ENCODE results near the gene RBFOX1.

RBFOX1 gene

DNA sequence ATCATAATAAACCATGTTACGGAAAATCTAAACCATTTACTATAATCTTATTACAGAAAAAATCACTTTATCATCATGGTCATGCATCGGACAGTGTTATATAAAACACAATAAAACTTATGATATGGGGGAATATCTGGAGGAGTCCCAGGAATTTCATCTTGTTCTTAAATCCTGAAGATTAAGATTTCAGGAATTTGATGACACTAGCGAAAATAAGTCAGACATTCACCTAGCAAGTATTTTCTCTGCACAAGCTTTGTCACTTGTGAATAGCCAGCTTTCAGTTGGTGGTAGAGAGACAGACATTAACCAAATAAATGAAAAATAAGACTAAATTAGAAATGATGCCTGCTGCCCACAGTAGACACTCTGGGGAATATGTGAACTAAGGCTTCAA lies 410.0 kb downstream of the RBFOX1 start:
- Mint-ChIP-seq H3K4me3 (no peak overlapping the region), H3K27ac (no peak overlapping the region), H3K9me3 (peaks cover 11% of the 10 kb centered on the region), H3K4me1 (no peaks in the 10 kb centered on the region), H3K27me3 (ENCODE audit: low read depth, poor library complexity) (no peaks in the 10 kb centered on the region), H3K36me3 (ENCODE audit: low read depth) (no peaks in the 10 kb centered on the region)
- TF ChIP-seq, protein P1, sequence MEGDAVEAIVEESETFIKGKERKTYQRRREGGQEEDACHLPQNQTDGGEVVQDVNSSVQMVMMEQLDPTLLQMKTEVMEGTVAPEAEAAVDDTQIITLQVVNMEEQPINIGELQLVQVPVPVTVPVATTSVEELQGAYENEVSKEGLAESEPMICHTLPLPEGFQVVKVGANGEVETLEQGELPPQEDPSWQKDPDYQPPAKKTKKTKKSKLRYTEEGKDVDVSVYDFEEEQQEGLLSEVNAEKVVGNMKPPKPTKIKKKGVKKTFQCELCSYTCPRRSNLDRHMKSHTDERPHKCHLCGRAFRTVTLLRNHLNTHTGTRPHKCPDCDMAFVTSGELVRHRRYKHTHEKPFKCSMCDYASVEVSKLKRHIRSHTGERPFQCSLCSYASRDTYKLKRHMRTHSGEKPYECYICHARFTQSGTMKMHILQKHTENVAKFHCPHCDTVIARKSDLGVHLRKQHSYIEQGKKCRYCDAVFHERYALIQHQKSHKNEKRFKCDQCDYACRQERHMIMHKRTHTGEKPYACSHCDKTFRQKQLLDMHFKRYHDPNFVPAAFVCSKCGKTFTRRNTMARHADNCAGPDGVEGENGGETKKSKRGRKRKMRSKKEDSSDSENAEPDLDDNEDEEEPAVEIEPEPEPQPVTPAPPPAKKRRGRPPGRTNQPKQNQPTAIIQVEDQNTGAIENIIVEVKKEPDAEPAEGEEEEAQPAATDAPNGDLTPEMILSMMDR (IDR thresholded peaks at IDR 0.05): no peak
- no peak for DNase-seq

DNA sequence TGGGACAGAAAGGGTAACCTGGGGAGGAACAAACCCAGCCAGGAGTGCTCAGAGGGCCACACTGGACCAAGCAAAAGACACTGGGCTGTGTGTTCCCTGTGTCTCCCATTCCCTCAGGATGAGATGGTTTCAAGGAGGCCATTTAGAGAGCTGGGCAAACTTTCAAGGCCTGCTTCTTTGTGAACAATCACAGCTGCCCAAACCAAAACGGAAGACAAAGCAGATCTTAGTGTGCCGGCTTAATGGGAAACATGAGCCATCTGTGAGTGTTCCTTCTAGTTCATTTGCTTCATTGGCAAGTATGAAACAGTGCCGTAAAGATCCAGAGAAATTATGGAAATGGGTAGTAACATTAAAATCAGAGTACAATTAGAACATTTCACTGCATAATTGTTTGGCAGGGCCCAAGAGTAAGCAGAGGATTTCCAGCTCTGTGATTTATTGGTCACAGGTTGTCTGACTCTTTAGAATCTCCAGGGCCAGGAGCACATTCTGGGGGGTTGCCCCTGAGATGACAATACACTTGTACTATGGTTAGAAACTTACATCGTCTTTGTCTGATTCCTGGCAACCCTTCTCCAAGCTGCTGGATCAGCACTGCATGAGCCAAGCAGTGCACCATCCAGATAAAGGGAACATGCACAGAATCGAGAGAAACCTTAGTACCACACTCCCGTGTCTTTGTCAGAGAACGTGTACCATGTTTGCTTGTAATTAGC lies 412.1 kb downstream of the RBFOX1 start:
- Mint-ChIP-seq H3K9me3 (peaks cover 3% of the 10 kb centered on the region), H3K4me1 (no peaks in the 10 kb centered on the region)

DNA sequence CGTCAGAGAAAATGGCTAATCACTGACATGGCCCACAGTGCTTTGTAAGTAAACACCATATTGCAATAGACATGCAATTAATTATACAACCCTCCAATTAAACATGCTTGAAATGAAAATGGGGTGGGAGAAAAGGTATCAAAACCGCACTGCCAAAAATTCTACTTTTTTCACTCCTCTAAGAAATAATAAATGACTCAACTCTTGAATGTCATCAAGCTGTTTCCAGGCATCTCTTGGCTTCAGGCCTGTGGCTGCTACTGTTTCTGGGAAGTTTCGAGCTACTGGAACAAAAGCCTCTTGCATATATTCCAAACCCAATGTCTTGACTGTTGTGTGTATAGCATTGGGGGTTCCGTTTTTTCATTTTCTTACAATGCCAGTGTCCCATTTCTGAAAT lies 412.6 kb downstream of the RBFOX1 start:
- no peaks in the 10 kb centered on the region for H3K4me1 Mint-ChIP-seq
- TF ChIP-seq, protein P1 (IDR thresholded peaks at IDR 0.05): no peak
- no peak for DNase-seq

More for the DNA sequence above, 412.1 kb downstream of the RBFOX1 start:
- no peak overlapping the region for H3K27ac Mint-ChIP-seq
- TF ChIP-seq, protein P1 (IDR thresholded peaks at IDR 0.05): no peak
- H3K36me3 Mint-ChIP-seq (ENCODE audit: low read depth): no peaks in the 10 kb centered on the region
- H3K4me3 Mint-ChIP-seq: no peak overlapping the region
- no peaks in the 10 kb centered on the region for H3K27me3 Mint-ChIP-seq (ENCODE audit: low read depth, poor library complexity)
- no peak for DNase-seq

DNA sequence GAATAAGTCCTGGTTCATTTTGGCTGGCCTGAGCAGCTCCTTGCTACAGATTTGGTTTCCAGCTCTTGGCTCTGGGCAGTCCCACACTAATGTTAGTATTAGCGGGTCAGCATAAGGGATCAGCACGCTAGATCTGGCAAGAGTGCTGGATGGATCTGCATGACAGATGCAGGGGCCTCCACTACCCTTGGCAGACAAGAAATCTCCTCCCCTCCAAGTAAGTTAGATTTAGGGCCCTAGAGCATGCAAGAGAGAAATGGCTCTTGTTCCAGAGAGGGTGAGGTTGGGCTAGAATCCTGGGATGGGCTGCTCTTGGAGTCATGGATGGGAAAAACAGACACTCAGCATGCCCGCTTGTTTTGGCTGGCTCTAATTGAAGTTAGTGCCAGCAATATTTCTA lies 414.3 kb downstream of the RBFOX1 start:
- no peaks in the 10 kb centered on the region for H3K27me3 Mint-ChIP-seq (ENCODE audit: low read depth, poor library complexity)
- H3K36me3 Mint-ChIP-seq (ENCODE audit: low read depth): no peaks in the 10 kb centered on the region
- no peaks in the 10 kb centered on the region for H3K4me1 Mint-ChIP-seq
- H3K9me3 Mint-ChIP-seq: no peaks in the 10 kb centered on the region
- H3K27ac Mint-ChIP-seq: no peak overlapping the region
- TF ChIP-seq, protein P1 (IDR thresholded peaks at IDR 0.05): no peak
- DNase-seq: no peak
- no peak overlapping the region for H3K4me3 Mint-ChIP-seq

More for the DNA sequence above, 412.6 kb downstream of the RBFOX1 start:
- no peaks in the 10 kb centered on the region for H3K36me3 Mint-ChIP-seq (ENCODE audit: low read depth)
- peaks cover under 1% of the 10 kb centered on the region for H3K9me3 Mint-ChIP-seq
- no peaks in the 10 kb centered on the region for H3K27me3 Mint-ChIP-seq (ENCODE audit: low read depth, poor library complexity)
- H3K4me3 Mint-ChIP-seq: no peak overlapping the region
- no peak overlapping the region for H3K27ac Mint-ChIP-seq

DNA sequence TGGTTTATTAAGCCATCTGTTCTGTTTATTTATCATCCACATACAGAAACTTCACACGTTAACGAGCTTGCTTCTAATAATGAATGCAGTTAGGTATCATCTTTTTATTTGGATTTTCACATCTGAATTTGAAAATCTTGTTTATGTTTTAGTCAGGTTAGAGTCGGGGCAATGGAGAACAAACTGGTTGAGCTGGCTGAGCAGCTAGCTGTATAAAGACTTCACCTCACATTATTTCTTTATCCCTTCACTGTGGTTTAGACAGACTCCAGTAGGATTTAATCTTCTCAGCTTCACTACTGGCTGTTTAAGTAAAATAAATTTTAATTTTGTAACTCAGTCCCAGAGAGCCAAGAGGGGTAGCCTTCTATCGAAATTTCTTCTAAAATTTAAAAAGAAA lies 415.9 kb downstream of the RBFOX1 start:
- no peak for DNase-seq
- Mint-ChIP-seq H3K36me3 (ENCODE audit: low read depth) (no peaks in the 10 kb centered on the region), H3K4me1 (no peaks in the 10 kb centered on the region), H3K27me3 (ENCODE audit: low read depth, poor library complexity) (no peaks in the 10 kb centered on the region), H3K27ac (no peak overlapping the region), H3K4me3 (no peak overlapping the region), H3K9me3 (no peaks in the 10 kb centered on the region)
- TF ChIP-seq, protein P1 (IDR thresholded peaks at IDR 0.05): no peak

DNA sequence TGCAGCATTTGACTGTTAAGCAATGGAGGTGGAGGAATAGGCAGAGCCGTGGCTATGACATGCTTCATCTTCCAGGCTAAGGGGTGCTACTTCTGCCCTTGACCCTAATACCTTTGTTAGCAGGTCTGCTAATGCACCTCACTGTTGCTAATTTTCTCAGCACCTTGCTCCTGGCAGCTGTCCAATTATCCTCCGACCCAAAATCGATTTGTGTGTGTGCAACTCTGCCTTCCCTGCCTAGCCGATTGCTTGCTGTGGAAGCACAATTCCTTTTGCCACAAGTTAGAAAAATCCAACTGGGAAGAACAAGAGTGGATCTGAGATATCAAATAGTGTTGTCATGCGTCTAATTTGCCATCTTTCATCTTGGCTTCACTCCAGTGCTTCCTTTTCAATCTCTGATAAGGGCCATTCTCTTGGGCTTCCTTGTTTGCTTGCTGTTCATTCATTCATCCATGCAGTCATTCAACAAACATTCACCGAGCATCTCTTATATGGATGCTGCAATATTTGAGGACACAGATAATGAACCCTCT lies 422.8 kb downstream of the RBFOX1 start:
- Mint-ChIP-seq H3K4me1 (peaks cover 6% of the 10 kb centered on the region), H3K36me3 (ENCODE audit: low read depth) (no peaks in the 10 kb centered on the region), H3K4me3 (no peak overlapping the region), H3K27ac (no peak overlapping the region), H3K27me3 (ENCODE audit: low read depth, poor library complexity) (peaks cover 4% of the 10 kb centered on the region), H3K9me3 (no peaks in the 10 kb centered on the region)
- no peak for DNase-seq
- TF ChIP-seq, protein P1 (IDR thresholded peaks at IDR 0.05): no peak

All from nephron progenitor cell (in vitro differentiated cells).